HepG2 (cell line): Measurements from ENCODE around the gene MSANTD2. TPM values are rescaled to one million over a fixed set of nuclear protein-coding genes. Genes with fewer than 3 reads are reported as not detected.
A peak's percentile ranks its signal among the peaks of the same experiment; 100 is the strongest.

Source experiments
- ARNT2 ChIP-seq: sonication (generic); formaldehyde crosslinking; IDR thresholded peaks from 2 replicates; pipeline ENCODE4 v1.8.0; 2022; ENCODE audit warnings: mild to moderate bottlenecking, low read depth, missing genetic modification reagents, moderate library complexity
- ATM ChIP-seq: fragments of 450-650 bp; IDR thresholded peaks from 2 replicates; pipeline ENCODE4 v1.7.1; 2017; ENCODE audit warnings: mild to moderate bottlenecking, borderline replicate concordance
- FOXK2 ChIP-seq: fragments of 450-650 bp; IDR thresholded peaks from 2 replicates; pipeline ENCODE4 v1.6.1; 2016
- GABPB1 ChIP-seq: IDR thresholded peaks from 2 replicates; pipeline ENCODE4 v1.6.1; 2016; ENCODE audit warnings: mild to moderate bottlenecking, missing genetic modification reagents, moderate library complexity, missing compliant biosample characterization
- GTF3A ChIP-seq: sonication (generic); formaldehyde crosslinking; conservative IDR thresholded peaks from 2 replicates; pipeline ENCODE4 v1.4.0; 2020; ENCODE audit warnings: mild to moderate bottlenecking, missing genetic modification reagents
- JUND ChIP-seq: sonication (generic); formaldehyde crosslinking; IDR thresholded peaks from 2 replicates; pipeline ENCODE4 v1.8.0; 2022; ENCODE audit warnings: mild to moderate bottlenecking, missing genetic modification reagents
- KDM2A ChIP-seq: sonication (generic); formaldehyde crosslinking; IDR thresholded peaks from 2 replicates; pipeline ENCODE4 v1.4.0; 2020; ENCODE audit warnings: low read depth, missing genetic modification reagents, borderline replicate concordance
- REPIN1 ChIP-seq: sonication (generic); formaldehyde crosslinking; IDR thresholded peaks from 2 replicates; pipeline ENCODE4 v1.8.0; 2022; ENCODE audit warnings: missing genetic modification reagents, low read depth, mild to moderate bottlenecking, borderline replicate concordance
- SIN3B ChIP-seq: fragments of 150-350 bp; IDR thresholded peaks from 2 replicates; pipeline ENCODE4 v1.6.1; 2014; ENCODE audit warnings: low read length
- ZBTB38 ChIP-seq: sonication (generic); formaldehyde crosslinking; IDR thresholded peaks from 2 replicates; pipeline ENCODE4 v1.5.1; 2020; ENCODE audit warnings: mild to moderate bottlenecking, missing genetic modification reagents
- ZMYM2 ChIP-seq: sonication (generic); formaldehyde crosslinking; IDR thresholded peaks from 2 replicates; pipeline ENCODE4 v1.8.0; 2022; ENCODE audit warnings: mild to moderate bottlenecking, missing genetic modification reagents
- ZNF205 ChIP-seq: IDR thresholded peaks from 2 replicates; pipeline ENCODE4 v1.6.1; 2018; ENCODE audit warnings: missing biosample characterization, missing genetic modification reagents
- ZNF430 ChIP-seq: sonication (generic); formaldehyde crosslinking; IDR thresholded peaks from 2 replicates; pipeline ENCODE4 v1.9.0; 2021; ENCODE audit warnings: mild to moderate bottlenecking, missing genetic modification reagents
- ZNF605 ChIP-seq: sonication (generic); formaldehyde crosslinking; IDR thresholded peaks from 2 replicates; pipeline ENCODE4 v1.8.0; 2022; ENCODE audit warnings: mild to moderate bottlenecking, missing genetic modification reagents
- ZNF772 ChIP-seq: sonication (generic); formaldehyde crosslinking; IDR thresholded peaks from 2 replicates; pipeline ENCODE4 v1.5.0; 2020; ENCODE audit warnings: mild to moderate bottlenecking, missing genetic modification reagents
- polyA plus RNA-seq, 8 experiments: library from polyadenylated mRNA; depleted of rRNA in 3 of 8; stranded (reverse) in 7 of 8; unstranded in 1 of 8; fragments of >200 nt; fragmentation: Illumina TruSeq in 4 of 8; extraction: Trizol in 4 of 8; gene quantifications; 2 replicates each; pipeline versions ENCODE4 v1.2.1 to v1.2.3, GENCODE V29; 2011 to 2016; ENCODE audit warnings: low read depth in 4 of 8, missing spikeins in 1 of 8, mixed read lengths in 1 of 8; ENCODE audit not compliant: insufficient read depth in 1 of 8
- total RNA-seq, 5 experiments: library from RNA; depleted of rRNA; stranded (reverse); fragments of >200 nt; fragmentation: Illumina TruSeq; extraction: Trizol; gene quantifications; 2 replicates each; pipeline ENCODE4 v1.2.3, GENCODE V29; 2016; ENCODE audit warnings: low read depth in 1 of 5
- TF ChIP-seq, protein P1 (sequence below): sonication (generic); formaldehyde crosslinking; IDR thresholded peaks from 2 replicates; pipeline ENCODE4 v1.5.1; 2020; ENCODE audit warnings: mild to moderate bottlenecking, missing genetic modification reagents, moderate library complexity
- TF ChIP-seq, protein P2 (sequence below): fragments of 450-650 bp; IDR thresholded peaks from 2 replicates; pipeline ENCODE4 v1.6.1; 2017; ENCODE audit warnings: mild to moderate bottlenecking
- TF ChIP-seq, protein P3 (sequence below): sonication (generic); formaldehyde crosslinking; conservative IDR thresholded peaks from 2 replicates; pipeline ENCODE4 v1.4.0; 2020; ENCODE audit warnings: missing genetic modification reagents
- TF ChIP-seq, protein P4 (sequence below): sonication (generic); formaldehyde crosslinking; IDR thresholded peaks from 2 replicates; pipeline ENCODE4 v1.4.0; 2020; ENCODE audit warnings: mild to moderate bottlenecking, low read depth, missing genetic modification reagents
- TF ChIP-seq, protein P5 (sequence below): conservative IDR thresholded peaks from 2 replicates; pipeline ENCODE4 v1.6.1; 2018; ENCODE audit warnings: missing genetic modification reagents

MSANTD2 gene
- total and polyA plus RNA-seq, 2 of the 13 experiments (the other 11 are each of a cell fraction or from before 2014, with no cell fraction given): 8.7 to 10.1 TPM

DNA sequence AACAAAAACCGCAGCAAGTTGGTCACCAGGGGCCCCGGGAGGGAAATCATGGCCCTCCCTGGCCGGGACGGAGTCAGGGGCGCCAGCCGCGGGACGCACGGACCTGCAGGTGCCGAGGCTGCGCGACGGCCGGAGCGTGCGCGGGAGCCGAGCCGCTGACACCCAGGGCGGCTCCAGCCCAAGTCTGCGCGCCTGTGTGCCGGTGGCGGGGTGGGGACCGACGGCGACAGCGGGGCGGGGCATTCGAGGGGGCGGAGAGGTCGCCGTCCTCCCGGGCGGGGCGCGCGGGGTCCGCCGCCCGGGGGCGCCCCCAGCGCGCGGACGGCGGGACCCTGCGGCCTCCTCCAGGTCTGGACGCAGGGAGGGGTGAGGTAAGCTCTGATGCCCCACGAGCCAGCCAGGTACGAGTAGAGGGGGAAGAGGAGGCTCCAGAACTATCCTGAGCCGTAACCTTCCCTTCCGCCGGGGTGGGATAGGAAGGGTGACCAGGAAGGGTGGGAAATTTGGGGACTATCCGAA, 38.0 kb downstream of the MSANTD2 start, which contains the start of gene ESAM (continued):
- TF ChIP-seq, protein P1, sequence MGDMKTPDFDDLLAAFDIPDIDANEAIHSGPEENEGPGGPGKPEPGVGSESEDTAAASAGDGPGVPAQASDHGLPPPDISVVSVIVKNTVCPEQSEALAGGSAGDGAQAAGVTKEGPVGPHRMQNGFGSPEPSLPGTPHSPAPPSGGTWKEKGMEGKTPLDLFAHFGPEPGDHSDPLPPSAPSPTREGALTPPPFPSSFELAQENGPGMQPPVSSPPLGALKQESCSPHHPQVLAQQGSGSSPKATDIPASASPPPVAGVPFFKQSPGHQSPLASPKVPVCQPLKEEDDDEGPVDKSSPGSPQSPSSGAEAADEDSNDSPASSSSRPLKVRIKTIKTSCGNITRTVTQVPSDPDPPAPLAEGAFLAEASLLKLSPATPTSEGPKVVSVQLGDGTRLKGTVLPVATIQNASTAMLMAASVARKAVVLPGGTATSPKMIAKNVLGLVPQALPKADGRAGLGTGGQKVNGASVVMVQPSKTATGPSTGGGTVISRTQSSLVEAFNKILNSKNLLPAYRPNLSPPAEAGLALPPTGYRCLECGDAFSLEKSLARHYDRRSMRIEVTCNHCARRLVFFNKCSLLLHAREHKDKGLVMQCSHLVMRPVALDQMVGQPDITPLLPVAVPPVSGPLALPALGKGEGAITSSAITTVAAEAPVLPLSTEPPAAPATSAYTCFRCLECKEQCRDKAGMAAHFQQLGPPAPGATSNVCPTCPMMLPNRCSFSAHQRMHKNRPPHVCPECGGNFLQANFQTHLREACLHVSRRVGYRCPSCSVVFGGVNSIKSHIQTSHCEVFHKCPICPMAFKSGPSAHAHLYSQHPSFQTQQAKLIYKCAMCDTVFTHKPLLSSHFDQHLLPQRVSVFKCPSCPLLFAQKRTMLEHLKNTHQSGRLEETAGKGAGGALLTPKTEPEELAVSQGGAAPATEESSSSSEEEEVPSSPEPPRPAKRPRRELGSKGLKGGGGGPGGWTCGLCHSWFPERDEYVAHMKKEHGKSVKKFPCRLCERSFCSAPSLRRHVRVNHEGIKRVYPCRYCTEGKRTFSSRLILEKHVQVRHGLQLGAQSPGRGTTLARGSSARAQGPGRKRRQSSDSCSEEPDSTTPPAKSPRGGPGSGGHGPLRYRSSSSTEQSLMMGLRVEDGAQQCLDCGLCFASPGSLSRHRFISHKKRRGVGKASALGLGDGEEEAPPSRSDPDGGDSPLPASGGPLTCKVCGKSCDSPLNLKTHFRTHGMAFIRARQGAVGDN: peak; percentile 44; the same call in 1 of the 2 replicates
- peak; percentile 39; the same call in 1 of the 2 replicates for TF ChIP-seq ARNT2
- TF ChIP-seq, protein P2, sequence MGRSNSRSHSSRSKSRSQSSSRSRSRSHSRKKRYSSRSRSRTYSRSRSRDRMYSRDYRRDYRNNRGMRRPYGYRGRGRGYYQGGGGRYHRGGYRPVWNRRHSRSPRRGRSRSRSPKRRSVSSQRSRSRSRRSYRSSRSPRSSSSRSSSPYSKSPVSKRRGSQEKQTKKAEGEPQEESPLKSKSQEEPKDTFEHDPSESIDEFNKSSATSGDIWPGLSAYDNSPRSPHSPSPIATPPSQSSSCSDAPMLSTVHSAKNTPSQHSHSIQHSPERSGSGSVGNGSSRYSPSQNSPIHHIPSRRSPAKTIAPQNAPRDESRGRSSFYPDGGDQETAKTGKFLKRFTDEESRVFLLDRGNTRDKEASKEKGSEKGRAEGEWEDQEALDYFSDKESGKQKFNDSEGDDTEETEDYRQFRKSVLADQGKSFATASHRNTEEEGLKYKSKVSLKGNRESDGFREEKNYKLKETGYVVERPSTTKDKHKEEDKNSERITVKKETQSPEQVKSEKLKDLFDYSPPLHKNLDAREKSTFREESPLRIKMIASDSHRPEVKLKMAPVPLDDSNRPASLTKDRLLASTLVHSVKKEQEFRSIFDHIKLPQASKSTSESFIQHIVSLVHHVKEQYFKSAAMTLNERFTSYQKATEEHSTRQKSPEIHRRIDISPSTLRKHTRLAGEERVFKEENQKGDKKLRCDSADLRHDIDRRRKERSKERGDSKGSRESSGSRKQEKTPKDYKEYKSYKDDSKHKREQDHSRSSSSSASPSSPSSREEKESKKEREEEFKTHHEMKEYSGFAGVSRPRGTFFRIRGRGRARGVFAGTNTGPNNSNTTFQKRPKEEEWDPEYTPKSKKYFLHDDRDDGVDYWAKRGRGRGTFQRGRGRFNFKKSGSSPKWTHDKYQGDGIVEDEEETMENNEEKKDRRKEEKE: no peak
- no peak for TF ChIP-seq FOXK2
- no peak for TF ChIP-seq GTF3A (CRISPR knock-in tag)
- TF ChIP-seq, protein P3, sequence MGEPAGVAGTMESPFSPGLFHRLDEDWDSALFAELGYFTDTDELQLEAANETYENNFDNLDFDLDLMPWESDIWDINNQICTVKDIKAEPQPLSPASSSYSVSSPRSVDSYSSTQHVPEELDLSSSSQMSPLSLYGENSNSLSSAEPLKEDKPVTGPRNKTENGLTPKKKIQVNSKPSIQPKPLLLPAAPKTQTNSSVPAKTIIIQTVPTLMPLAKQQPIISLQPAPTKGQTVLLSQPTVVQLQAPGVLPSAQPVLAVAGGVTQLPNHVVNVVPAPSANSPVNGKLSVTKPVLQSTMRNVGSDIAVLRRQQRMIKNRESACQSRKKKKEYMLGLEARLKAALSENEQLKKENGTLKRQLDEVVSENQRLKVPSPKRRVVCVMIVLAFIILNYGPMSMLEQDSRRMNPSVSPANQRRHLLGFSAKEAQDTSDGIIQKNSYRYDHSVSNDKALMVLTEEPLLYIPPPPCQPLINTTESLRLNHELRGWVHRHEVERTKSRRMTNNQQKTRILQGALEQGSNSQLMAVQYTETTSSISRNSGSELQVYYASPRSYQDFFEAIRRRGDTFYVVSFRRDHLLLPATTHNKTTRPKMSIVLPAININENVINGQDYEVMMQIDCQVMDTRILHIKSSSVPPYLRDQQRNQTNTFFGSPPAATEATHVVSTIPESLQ (CRISPR knock-in tag): no peak
- TF ChIP-seq GABPB1: peak; percentile 16; the same call in 1 of the 2 replicates
- TF ChIP-seq, protein P4, sequence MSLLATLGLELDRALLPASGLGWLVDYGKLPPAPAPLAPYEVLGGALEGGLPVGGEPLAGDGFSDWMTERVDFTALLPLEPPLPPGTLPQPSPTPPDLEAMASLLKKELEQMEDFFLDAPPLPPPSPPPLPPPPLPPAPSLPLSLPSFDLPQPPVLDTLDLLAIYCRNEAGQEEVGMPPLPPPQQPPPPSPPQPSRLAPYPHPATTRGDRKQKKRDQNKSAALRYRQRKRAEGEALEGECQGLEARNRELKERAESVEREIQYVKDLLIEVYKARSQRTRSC (CRISPR knock-in tag): no peak
- no peak for TF ChIP-seq ZNF205 (CRISPR knock-in tag)
- 0 out of 2 replicates have a peak, but pooled peaks have one; percentile 16 for TF ChIP-seq KDM2A (CRISPR knock-in tag)
- no peak for TF ChIP-seq REPIN1 (CRISPR knock-in tag)
- TF ChIP-seq SIN3B: no peak
- no peak for TF ChIP-seq ZBTB38 (CRISPR knock-in tag)
- no peak for TF ChIP-seq ZMYM2
- no peak for TF ChIP-seq ZNF772
- TF ChIP-seq, protein P5, sequence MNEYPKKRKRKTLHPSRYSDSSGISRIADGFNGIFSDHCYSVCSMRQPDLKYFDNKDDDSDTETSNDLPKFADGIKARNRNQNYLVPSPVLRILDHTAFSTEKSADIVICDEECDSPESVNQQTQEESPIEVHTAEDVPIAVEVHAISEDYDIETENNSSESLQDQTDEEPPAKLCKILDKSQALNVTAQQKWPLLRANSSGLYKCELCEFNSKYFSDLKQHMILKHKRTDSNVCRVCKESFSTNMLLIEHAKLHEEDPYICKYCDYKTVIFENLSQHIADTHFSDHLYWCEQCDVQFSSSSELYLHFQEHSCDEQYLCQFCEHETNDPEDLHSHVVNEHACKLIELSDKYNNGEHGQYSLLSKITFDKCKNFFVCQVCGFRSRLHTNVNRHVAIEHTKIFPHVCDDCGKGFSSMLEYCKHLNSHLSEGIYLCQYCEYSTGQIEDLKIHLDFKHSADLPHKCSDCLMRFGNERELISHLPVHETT (CRISPR knock-in tag): no peak
- no peak for TF ChIP-seq ATM
- TF ChIP-seq ZNF605: no peak
- TF ChIP-seq ZNF430: 0 out of 2 replicates have a peak, but pooled peaks have one; percentile 16
- TF ChIP-seq JUND (CRISPR knock-in tag): no peak
